H1 (cell line): ENCODE measurements around the gene CELF1. TPM values are rescaled to one million over a fixed set of nuclear protein-coding genes. Genes with fewer than 3 reads are reported as not detected.

Experiments
- CTCF ChIA-PET: fragments of 300-600 bp; sonication (Branson Sonifier 250); formaldehyde crosslinking; loops from one replicate; lab custom pipeline; 2021; ENCODE audit not compliant: partially characterized antibody; lab: Charles Lee
- POLR2A ChIA-PET: fragments of 300-600 bp; sonication (Branson Sonifier 250); formaldehyde crosslinking; loops from one replicate; lab custom pipeline; 2021; ENCODE audit warnings: inconsistent platforms; ENCODE audit not compliant: partially characterized antibody; lab: Charles Lee
- DNase-seq, 2 experiments: peaks; one replicate each; pipeline versions ENCODE4 v3.0.0 to v3.0.0-alpha.2; 2010 to 2022; ENCODE audit warnings: low spot score in 2 of 2, low read depth in 1 of 2, mixed read lengths in 1 of 2
- FAIRE-seq: peaks from 2 replicates; lab custom pipeline; 2011; peaks lifted over from hg19 to GRCh38; lab: Jason Lieb, UNC
- H2AFZ ChIP-seq: 2 replicates; pipeline ENCODE4 v1.8.1; 2012; ENCODE audit warnings: low read length, inconsistent platforms
- H2AK5ac ChIP-seq: 2 replicates; pipeline ENCODE4 v1.6.1; 2013; ENCODE audit warnings: low read depth, low read length
- H2BK120ac ChIP-seq: replicated peaks from 2 replicates; pipeline ENCODE3; 2013; ENCODE audit warnings: low read depth, low read length, inconsistent platforms
- H2BK12ac ChIP-seq: 2 replicates; pipeline ENCODE4 v1.6.1; 2013; ENCODE audit warnings: low read depth, low read length
- H2BK15ac ChIP-seq: 2 replicates; pipeline ENCODE4 v1.6.1; 2013; ENCODE audit warnings: low read length
- H2BK20ac ChIP-seq: 2 replicates; pipeline ENCODE4 v1.6.1; 2013; ENCODE audit warnings: low read length
- H2BK5ac ChIP-seq: 2 replicates; pipeline ENCODE4 v1.6.1; 2013; ENCODE audit warnings: low read depth, low read length
- H3K14ac ChIP-seq: 2 replicates; pipeline ENCODE4 v1.6.1; 2013; ENCODE audit warnings: inconsistent platforms; ENCODE audit not compliant: insufficient read length
- H3K18ac ChIP-seq: 2 replicates; pipeline ENCODE4 v1.6.1; 2013; ENCODE audit warnings: low read length; ENCODE audit errors: extremely low read depth
- H3K23ac ChIP-seq: 2 replicates; pipeline ENCODE4 v1.6.1; 2013; ENCODE audit warnings: inconsistent platforms; ENCODE audit not compliant: insufficient read length
- H3K23me2 ChIP-seq: 2 replicates; pipeline ENCODE4 v1.6.1; 2013; ENCODE audit warnings: low read depth, low read length
- H3K27ac ChIP-seq: 2 replicates; pipeline ENCODE4 v1.6.1; 2011; ENCODE audit warnings: low read depth, low read length, inconsistent platforms
- H3K27me3 ChIP-seq, 4 experiments: replicated peaks in 1 of 4; 1 replicate in 1 of 4; 2 replicates in 3 of 4; pipeline versions ENCODE4 v1.6.1 to v1.8.1; 2011 to 2013; ENCODE audit warnings: low read length in 3 of 4, mild to moderate bottlenecking in 3 of 4, inconsistent platforms in 2 of 4, mixed read lengths in 2 of 4, moderate library complexity in 1 of 4; ENCODE audit not compliant: control insufficient read depth in 3 of 4, insufficient read depth in 3 of 4; ENCODE audit errors: extremely low read depth in 1 of 4
- H3K36me3 ChIP-seq, 4 experiments: 2 replicates each; pipeline versions ENCODE4 v1.6.1 to v1.8.1; 2011 to 2013; ENCODE audit warnings: mild to moderate bottlenecking in 4 of 4, low read length in 3 of 4, moderate library complexity in 2 of 4, control low read depth in 1 of 4, inconsistent platforms in 1 of 4; ENCODE audit not compliant: insufficient read depth in 4 of 4, control insufficient read depth in 2 of 4
- H3K4ac ChIP-seq: replicated peaks from 2 replicates; pipeline ENCODE3; 2013; ENCODE audit warnings: low read length, low read depth, mixed read lengths, inconsistent platforms; ENCODE audit not compliant: insufficient read length
- H3K4me1 ChIP-seq, 4 experiments: replicated peaks in 1 of 4; 1 replicate in 1 of 4; 2 replicates in 3 of 4; pipeline versions ENCODE4 v1.6.1 to v1.8.1; 2011 to 2013; ENCODE audit warnings: low read length in 3 of 4, inconsistent platforms in 2 of 4, mixed read lengths in 1 of 4; ENCODE audit not compliant: insufficient read depth in 4 of 4, control insufficient read depth in 3 of 4
- H3K4me2 ChIP-seq, 2 experiments: 2 replicates each; pipeline versions ENCODE4 v1.6.1 to v1.8.1; 2011 to 2013; ENCODE audit warnings: low read depth in 2 of 2, low read length in 2 of 2, control low read depth in 1 of 2, inconsistent platforms in 1 of 2, mild to moderate bottlenecking in 1 of 2; ENCODE audit not compliant: insufficient read depth in 1 of 2
- H3K4me3 ChIP-seq, 4 experiments: fragments of 200-600, 300-600 bp in 1 of 4; sonication (generic), shearing (Covaris generic), sonication (Bioruptor Twin) in 1 of 4; 2 replicates each; pipeline versions ENCODE4 v1.5.1 to v1.8.1; 2011 to 2016; ENCODE audit warnings: low read length in 4 of 4, low read depth in 3 of 4, control low read depth in 2 of 4, inconsistent platforms in 2 of 4, mild to moderate bottlenecking in 2 of 4, mixed read lengths in 1 of 4, moderate library complexity in 1 of 4; ENCODE audit not compliant: insufficient read depth in 2 of 4; ENCODE audit errors: extremely low read depth in 1 of 4
- H3K56ac ChIP-seq: replicated peaks from 2 replicates; pipeline ENCODE3; 2013; ENCODE audit warnings: low read depth, mild to moderate bottlenecking, mixed read lengths, low read length, inconsistent platforms; ENCODE audit not compliant: insufficient read length
- H3K79me1 ChIP-seq: 2 replicates; pipeline ENCODE4 v1.6.1; 2013; ENCODE audit warnings: low read depth, low read length, control low read depth
- H3K79me2 ChIP-seq, 2 experiments: 2 replicates each; pipeline versions ENCODE4 v1.6.1 to v1.8.1; 2012 to 2013; ENCODE audit warnings: low read length in 2 of 2, mild to moderate bottlenecking in 2 of 2, inconsistent platforms in 1 of 2; ENCODE audit not compliant: insufficient read depth in 2 of 2, control insufficient read depth in 1 of 2
- H3K9ac ChIP-seq, 4 experiments: replicated peaks in 1 of 4; 1 replicate in 1 of 4; 2 replicates in 3 of 4; pipeline versions ENCODE4 v1.6.1 to v1.8.1; 2011 to 2013; ENCODE audit warnings: low read depth in 3 of 4, low read length in 3 of 4, control low read depth in 2 of 4, mild to moderate bottlenecking in 2 of 4, moderate library complexity in 2 of 4, inconsistent platforms in 1 of 4; ENCODE audit errors: extremely low read depth in 1 of 4
- H3K9me3 ChIP-seq, 2 experiments: 2 replicates each; pipeline versions ENCODE4 v1.6.1 to v1.8.1; 2012 to 2013; ENCODE audit warnings: mild to moderate bottlenecking in 2 of 2, moderate library complexity in 2 of 2, control low read depth in 1 of 2, inconsistent platforms in 1 of 2, low read depth in 1 of 2, low read length in 1 of 2, mixed read lengths in 1 of 2; ENCODE audit not compliant: insufficient read depth in 2 of 2
- H4K20me1 ChIP-seq, 2 experiments: replicated peaks in 1 of 2; 2 replicates each; pipeline versions ENCODE3 to v1.8.1; 2011 to 2013; ENCODE audit warnings: inconsistent platforms in 2 of 2, low read length in 2 of 2, mild to moderate bottlenecking in 1 of 2; ENCODE audit not compliant: insufficient read depth in 2 of 2, control insufficient read depth in 1 of 2
- H4K5ac ChIP-seq: 2 replicates; pipeline ENCODE4 v1.6.1; 2013; ENCODE audit warnings: low read length, low read depth, mixed read lengths, inconsistent platforms; ENCODE audit not compliant: insufficient read length
- H4K8ac ChIP-seq: 2 replicates; pipeline ENCODE4 v1.8.0; 2013; ENCODE audit warnings: mild to moderate bottlenecking, moderate library complexity, low read length, inconsistent platforms; ENCODE audit not compliant: insufficient read depth; ENCODE audit errors: extremely low read depth
- H4K91ac ChIP-seq: replicated peaks from 2 replicates; pipeline ENCODE3; 2013; ENCODE audit warnings: low read length, mixed read lengths, inconsistent platforms; ENCODE audit not compliant: insufficient read length
- BACH1 ChIP-seq: IDR thresholded peaks from 2 replicates; pipeline ENCODE4 v1.6.1; 2012; ENCODE audit warnings: low read length, improper control_type of control experiment
- CEBPB ChIP-seq: IDR thresholded peaks from 2 replicates; pipeline ENCODE4 v1.6.1; 2012; ENCODE audit warnings: low read depth, low read length
- JUND ChIP-seq: IDR thresholded peaks from 2 replicates; pipeline ENCODE4 v1.6.1; 2011; ENCODE audit warnings: mild to moderate bottlenecking, improper control_type of control experiment, low read length
- NANOG ChIP-seq: IDR thresholded peaks from 2 replicates; pipeline ENCODE4 v1.6.1; 2011; ENCODE audit warnings: low read length, low read depth, mild to moderate bottlenecking, inconsistent platforms; ENCODE audit not compliant: insufficient read depth, poor library complexity, severe bottlenecking
- WGBS, 2 experiments: shearing (Covaris generic) in 1 of 2; methylation state at CpG; one replicate each; pipeline versions ENCODE4 v1.1.6 to v1.1.7; 2013 to 2015; ENCODE audit warnings: low lambda C conversion rate in 2 of 2, mixed read lengths in 2 of 2, inconsistent platforms in 1 of 2, low coverage in 1 of 2, missing lambda C conversion rate in 1 of 2; ENCODE audit not compliant: insufficient replicate concordance in 2 of 2, insufficient coverage in 1 of 2, insufficient read length in 1 of 2; ENCODE audit errors: extremely low coverage in 1 of 2, missing lambda C conversion rate in 1 of 2; 5-methylcytosine and 5-hydroxymethylcytosine counted together
- polyA plus RNA-seq, 7 experiments: library from polyadenylated mRNA; depleted of rRNA in 3 of 7; stranded (reverse) in 5 of 7; unstranded in 2 of 7; fragments of >200 nt in 5 of 7; fragments of 200-250 nt in 2 of 7; gene quantifications; 1 replicate in 5 of 7; 2 replicates in 1 of 7; 4 replicates in 1 of 7; pipeline versions ENCODE4 v1.2.1 to v1.2.3, GENCODE V29; 2011 to 2013; ENCODE audit warnings: missing spikeins in 2 of 7, mixed read lengths in 2 of 7
- total RNA-seq: library from RNA; stranded (reverse); fragmentation: NEBNext Ultra II Directional; extraction: Animal tissue kit (Norgen Biotek cat#: 25700); gene quantifications from 2 replicates; pipeline ENCODE4 v1.2.1, GENCODE V29; 2021

The CELF1 gene
- total and polyA plus RNA-seq, 2 of the 8 experiments (the other 6 are each of a cell fraction or from before 2014, with no cell fraction given), result 131 to 197 TPM

- Histone ChIP-seq H3K4me2 (no peak overlapping the region), H3K79me1 (no peaks in the 10 kb centered on the region; the same call in 1 of the 2 replicates), H2BK20ac (no peak overlapping the region), H4K5ac (no peak overlapping the region), H2AK5ac (no peak overlapping the region), H3K36me3 (peaks cover 37 to 96% (median 84%) of the 10 kb centered on the region in 4 experiments), H3K9me3 (no peaks in the 10 kb centered on the region), H2BK5ac (no peak overlapping the region), H2BK12ac (no peak overlapping the region), H4K20me1 (peaks cover 4 to 6% of the 10 kb centered on the region in 2 experiments), H3K23ac (no peak overlapping the region), H3K56ac (no peak overlapping the region), H3K14ac (no peak overlapping the region), H3K27ac (no peak overlapping the region), H4K8ac (no peak overlapping the region), H2BK15ac (no peak overlapping the region), H2AFZ (no peak overlapping the region), H3K23me2 (no peaks in the 10 kb centered on the region), H3K4me1 (no peaks in the 10 kb centered on the region), H3K79me2 (no peaks in the 10 kb centered on the region), H3K4me3 (no peak overlapping the region), H3K4ac (no peak overlapping the region), H3K27me3 (no peaks in the 10 kb centered on the region), H3K9ac (no peak overlapping the region; a peak in 1 of 7 replicates), H3K18ac (no peak overlapping the region), H4K91ac (no peak overlapping the region), H2BK120ac (no peak overlapping the region)
- WGBS, 2 experiments, result 95% methylated on average over 4 of the region's 4 CpGs; no CpG with 5 or more reads in 1 of the 2 experiments
- no peak for DNase-seq
- no peak for TF ChIP-seq JUND
- TF ChIP-seq NANOG, result no peak
- TF ChIP-seq CEBPB, result no peak
- TF ChIP-seq BACH1, result no peak
- ChIA-PET CTCF (interaction anchor here (0.9 kb wide), 1 partner anchor 13 kb away, joined by 3 read pairs; no protein-coding TSS in a partner anchor), POLR2A (no interaction called here)
- no peak for FAIRE-seq
Measured at GRCh38 chr11:47477753-47478152, 75.2 kb downstream of the CELF1 start.
